ENCODE measurements around the gene PAK6.

Gene PAK6

DNA sequence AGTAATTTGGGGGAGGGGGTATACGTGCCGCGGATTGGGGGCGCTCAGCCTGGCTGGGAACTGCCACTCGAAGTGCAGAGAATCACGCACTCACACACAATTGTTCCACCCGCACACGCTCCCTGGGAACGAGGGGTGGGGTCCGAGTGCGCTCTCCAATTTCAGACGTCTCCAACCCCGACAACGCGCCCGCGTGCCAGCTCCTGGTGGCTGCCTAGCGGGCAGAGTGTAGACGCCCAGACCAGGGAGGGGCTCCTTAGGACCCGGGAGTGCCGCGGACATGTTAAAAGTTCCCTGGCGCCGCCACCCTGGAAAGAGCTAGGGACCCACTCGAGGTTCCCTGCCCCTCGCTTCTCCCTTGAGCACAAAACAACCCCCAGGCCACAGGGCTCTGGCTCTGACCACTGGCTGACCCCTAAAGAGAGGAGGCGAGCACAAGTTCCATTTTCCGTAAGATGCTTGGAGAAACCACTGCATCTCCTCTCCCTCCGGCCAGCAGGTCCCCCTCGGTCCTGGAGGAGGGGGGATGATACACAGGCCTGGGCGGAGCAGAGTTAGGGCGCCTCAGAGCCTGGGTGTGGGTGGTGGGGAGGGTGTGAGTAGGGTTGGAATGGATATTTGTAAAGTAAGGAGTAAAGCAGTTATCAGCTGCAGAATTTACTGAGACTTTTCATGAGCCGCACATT lies 44.9 kb downstream of the PAK6 start:
- ChIA-PET POLR2A (no interaction called here), CTCF (interaction anchor here (0.8 to 17.3 kb wide), 13 partner anchors 7 to 238 kb away, joined by 3 to 287 read pairs (median 3); partner anchors contain the start of genes INAFM2 and PLCB2)
- DNase-seq (ENCODE audit: low read depth, low spot score) = no peak
- no peak overlapping the region for H3K4me3 ChIP-seq (ENCODE audit: low read depth, low read length)
- TF ChIP-seq, protein P1, sequence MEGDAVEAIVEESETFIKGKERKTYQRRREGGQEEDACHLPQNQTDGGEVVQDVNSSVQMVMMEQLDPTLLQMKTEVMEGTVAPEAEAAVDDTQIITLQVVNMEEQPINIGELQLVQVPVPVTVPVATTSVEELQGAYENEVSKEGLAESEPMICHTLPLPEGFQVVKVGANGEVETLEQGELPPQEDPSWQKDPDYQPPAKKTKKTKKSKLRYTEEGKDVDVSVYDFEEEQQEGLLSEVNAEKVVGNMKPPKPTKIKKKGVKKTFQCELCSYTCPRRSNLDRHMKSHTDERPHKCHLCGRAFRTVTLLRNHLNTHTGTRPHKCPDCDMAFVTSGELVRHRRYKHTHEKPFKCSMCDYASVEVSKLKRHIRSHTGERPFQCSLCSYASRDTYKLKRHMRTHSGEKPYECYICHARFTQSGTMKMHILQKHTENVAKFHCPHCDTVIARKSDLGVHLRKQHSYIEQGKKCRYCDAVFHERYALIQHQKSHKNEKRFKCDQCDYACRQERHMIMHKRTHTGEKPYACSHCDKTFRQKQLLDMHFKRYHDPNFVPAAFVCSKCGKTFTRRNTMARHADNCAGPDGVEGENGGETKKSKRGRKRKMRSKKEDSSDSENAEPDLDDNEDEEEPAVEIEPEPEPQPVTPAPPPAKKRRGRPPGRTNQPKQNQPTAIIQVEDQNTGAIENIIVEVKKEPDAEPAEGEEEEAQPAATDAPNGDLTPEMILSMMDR (IDR thresholded peaks at IDR 0.05; ENCODE audit: insufficient read depth, low read length, missing control alignments) = no peak

DNA sequence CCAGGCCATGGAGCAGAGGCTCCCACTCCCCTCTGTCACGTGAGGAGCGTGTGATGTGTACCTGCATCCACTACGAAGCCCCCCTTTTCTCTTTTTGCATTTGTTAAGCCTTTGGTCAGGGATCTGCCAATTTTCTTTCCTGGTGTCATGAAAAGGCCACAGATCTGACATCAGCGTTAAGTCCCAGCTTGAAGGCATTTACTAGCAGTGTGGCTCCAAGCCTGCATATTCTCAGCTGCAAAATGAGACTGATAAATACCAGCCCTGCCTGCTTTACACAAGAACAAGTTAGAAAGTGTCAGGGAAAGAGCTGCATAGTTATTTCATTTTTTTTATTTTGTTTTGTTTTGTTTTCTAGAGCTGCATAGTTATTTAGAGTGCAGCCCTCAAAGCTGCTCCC lies 46.3 kb downstream of the PAK6 start:
- TF ChIP-seq, protein P1 (IDR thresholded peaks at IDR 0.05; ENCODE audit: insufficient read depth, low read length, missing control alignments) = no peak
- DNase-seq (ENCODE audit: low read depth, low spot score) = no peak
- POLR2A ChIA-PET = interaction anchor here (0.5 to 1.1 kb wide), 4 partner anchors 38 to 137 kb away, joined by 3 read pairs; no protein-coding TSS in a partner anchor
- CTCF ChIA-PET = interaction anchor here (0.9 to 17.3 kb wide), 10 partner anchors 9 to 140 kb away, joined by 3 to 287 read pairs (median 5); partner anchors contain the start of genes INAFM2 and PLCB2
- H3K4me3 ChIP-seq (ENCODE audit: low read depth, low read length) = no peak overlapping the region

DNA sequence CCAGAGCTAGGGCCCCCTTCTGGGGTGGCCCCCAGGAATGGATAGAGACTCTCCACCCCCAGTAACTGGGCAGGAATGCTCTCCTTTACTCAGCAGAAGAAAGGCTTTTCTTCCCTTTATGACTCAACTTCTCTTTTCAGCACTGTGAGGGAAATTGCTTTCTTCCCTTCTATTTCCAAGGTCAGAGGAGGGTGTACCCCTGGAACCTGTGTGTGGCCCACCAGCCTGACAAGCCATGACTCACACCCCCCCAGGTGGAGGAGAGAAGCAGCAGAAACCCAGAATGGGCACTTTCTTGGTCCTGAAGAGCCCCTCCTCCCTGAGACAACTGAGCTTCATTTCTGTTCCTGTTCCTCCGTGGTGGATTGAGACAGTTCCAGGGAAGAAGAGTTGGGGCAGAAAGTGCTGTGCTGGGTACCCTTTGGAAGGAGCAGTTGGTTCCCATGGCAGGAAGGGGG lies 46.7 kb downstream of the PAK6 start:
- no peak for DNase-seq (ENCODE audit: low read depth, low spot score)
- H3K4me3 ChIP-seq (ENCODE audit: low read depth, low read length) = no peak overlapping the region
- CTCF ChIA-PET = interaction anchor here (0.9 to 17.3 kb wide), 10 partner anchors 10 to 139 kb away, joined by 3 to 287 read pairs (median 5); partner anchors contain the start of genes INAFM2 and PLCB2
- TF ChIP-seq, protein P1 (IDR thresholded peaks at IDR 0.05; ENCODE audit: insufficient read depth, low read length, missing control alignments) = no peak
- POLR2A ChIA-PET = interaction anchor here (0.5 to 1.1 kb wide), 4 partner anchors 37 to 136 kb away, joined by 3 read pairs; no protein-coding TSS in a partner anchor

DNA sequence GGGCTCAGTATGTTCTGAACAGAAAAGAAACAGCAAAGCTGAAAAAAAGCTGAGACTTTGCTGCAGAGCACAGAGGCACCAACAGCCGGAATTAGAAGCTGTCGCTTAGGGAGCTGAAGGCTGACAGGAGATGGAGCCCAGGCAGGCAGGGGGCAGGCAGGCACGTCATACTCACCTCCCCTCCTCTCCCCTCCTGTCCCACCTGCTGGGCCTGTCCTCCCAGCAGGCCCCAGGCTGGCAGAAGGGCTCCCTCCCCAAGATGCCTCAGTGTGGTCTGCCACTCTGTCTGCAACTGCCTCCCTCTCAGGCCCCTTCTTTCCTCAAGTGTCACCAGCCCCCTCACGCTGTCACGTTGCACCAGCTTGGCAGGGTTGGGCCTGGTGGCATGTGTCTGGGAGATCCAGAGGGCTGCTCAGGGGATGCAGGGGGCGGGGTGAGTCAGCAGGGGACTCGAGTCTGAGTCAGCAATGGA lies 47.2 kb downstream of the PAK6 start:
- DNase-seq (ENCODE audit: low read depth, low spot score) = no peak
- CTCF ChIA-PET = interaction anchor here (0.6 to 17.3 kb wide), 9 partner anchors 10 to 145 kb away, joined by 3 to 287 read pairs (median 5); partner anchors contain the start of genes INAFM2 and PLCB2
- TF ChIP-seq, protein P1 (IDR thresholded peaks at IDR 0.05; ENCODE audit: insufficient read depth, low read length, missing control alignments) = no peak
- H3K4me3 ChIP-seq (ENCODE audit: low read depth, low read length) = no peak overlapping the region
- POLR2A ChIA-PET = interaction anchor here (1.0 kb wide), 1 partner anchor 136 kb away, joined by 3 read pairs; no protein-coding TSS in a partner anchor

DNA sequence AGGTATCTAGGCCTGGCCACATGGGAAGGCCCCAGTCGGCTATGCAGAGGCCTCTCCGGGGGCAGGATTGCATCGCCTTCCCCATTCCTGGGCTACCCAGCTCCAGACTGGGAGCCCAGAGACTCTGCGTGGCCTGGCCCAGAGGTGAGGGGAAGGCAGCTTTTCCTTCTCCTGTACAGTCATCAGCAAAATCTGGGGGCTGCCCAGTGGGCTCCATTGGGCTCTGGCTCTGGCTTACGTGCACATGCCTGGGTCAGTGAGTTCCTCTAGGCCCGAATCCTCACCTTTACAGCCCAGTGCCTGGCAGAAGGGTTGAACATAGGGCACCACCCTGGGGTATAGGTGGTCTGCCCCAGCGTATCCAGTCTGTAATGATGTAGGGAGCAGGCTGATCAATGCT lies 47.9 kb downstream of the PAK6 start:
- DNase-seq (ENCODE audit: low read depth, low spot score) = no peak
- H3K4me3 ChIP-seq (ENCODE audit: low read depth, low read length) = no peak overlapping the region
- TF ChIP-seq, protein P1 (IDR thresholded peaks at IDR 0.05; ENCODE audit: insufficient read depth, low read length, missing control alignments) = no peak
- ChIA-PET CTCF (interaction anchor here (0.5 to 17.3 kb wide), 6 partner anchors 11 to 123 kb away, joined by 3 to 287 read pairs (median 22); partner anchors contain the start of genes INAFM2 and PLCB2), POLR2A (no interaction called here)

DNA sequence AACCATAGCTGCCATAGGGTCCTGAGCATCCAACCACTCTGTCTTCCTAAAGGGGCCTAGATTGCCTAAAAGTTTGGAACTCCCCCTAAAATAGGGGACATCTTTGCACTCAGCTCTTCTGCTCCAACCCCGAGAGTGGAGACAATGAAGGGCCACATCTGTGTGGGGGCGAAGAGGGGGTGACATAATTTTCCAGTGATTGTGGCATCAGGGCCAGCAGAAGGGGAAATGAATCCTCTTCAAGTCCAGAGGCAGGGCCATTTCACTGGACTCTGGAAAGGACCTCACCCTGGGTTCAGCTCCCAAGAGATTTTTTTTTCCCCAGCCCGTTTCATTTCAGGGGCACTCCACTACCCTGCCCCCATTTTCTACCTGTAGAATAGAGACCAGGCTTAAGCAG lies 48.6 kb downstream of the PAK6 start:
- no peak overlapping the region for H3K4me3 ChIP-seq (ENCODE audit: low read depth, low read length)
- CTCF ChIA-PET = interaction anchor here (0.5 to 17.3 kb wide), 4 partner anchors 11 to 122 kb away, joined by 3 to 287 read pairs (median 120); partner anchors contain the start of genes INAFM2 and PLCB2
- POLR2A ChIA-PET = no interaction called here
- no peak for DNase-seq (ENCODE audit: low read depth, low spot score)
- TF ChIP-seq, protein P1 (IDR thresholded peaks at IDR 0.05; ENCODE audit: insufficient read depth, low read length, missing control alignments) = no peak

Measured in AG04449 (cell line).